ENCODE data around the gene TNFRSF18. TPM values are rescaled to one million over a fixed set of nuclear protein-coding genes. Genes with fewer than 3 reads are reported as not detected.

The TNFRSF18 gene
- polyA plus RNA-seq, 1 donor (not counting 4 experiments of a cell fraction or from before 2014, with no cell fraction given), result 0.21 TPM

DNA sequence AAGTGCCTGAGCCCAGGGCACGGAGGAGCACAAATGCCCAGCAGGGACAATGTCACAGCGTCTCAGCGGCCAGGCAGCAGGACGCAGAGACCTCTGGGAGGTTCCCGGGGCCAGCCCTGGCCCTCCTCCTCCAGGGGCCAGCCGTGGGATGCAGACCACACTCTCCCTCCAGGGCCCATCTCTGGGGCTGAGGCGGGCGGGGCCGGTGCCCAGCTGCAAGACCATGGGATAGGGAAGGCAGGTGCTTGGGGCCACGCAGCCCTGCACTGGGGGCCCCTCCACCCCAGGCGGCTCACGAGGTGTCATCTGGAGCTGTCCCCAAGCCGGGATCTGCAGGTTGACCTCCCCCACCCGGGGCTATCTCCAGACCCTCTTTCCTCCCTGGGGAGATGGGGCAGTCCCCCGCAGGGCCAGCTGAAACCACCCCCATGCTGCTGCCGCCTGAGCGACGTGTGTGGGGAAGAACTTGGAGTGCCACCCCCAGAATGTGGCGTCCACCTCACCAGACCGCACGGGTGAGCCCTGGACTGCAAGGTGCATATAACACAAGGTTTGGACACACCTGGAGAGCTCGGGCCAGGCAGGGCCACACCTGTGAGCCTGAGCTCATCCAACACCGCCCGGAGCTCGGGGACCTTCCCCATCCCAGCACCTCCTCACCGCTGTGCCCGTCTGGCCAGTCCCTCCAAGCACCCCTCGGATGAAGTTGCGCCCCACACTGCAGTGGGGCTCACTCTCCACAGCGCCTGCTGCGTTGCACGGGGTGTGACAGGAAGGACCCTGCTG lies 36.8 kb downstream of the TNFRSF18 start:
- H3K79me2 ChIP-seq (ENCODE audit: control insufficient read depth, insufficient read depth, low read length), result peaks cover 36% of the 10 kb centered on the region
- peaks cover 0 to 7% of the 10 kb centered on the region in 2 experiments for H3K36me3 ChIP-seq (ENCODE audit: control insufficient read depth in 2 of 2, extremely low read depth in 1 of 2, insufficient read depth in 2 of 2, low read length in 2 of 2)
- FAIRE-seq (no peak), DNase-seq (ENCODE audit: low read depth, low spot score) (no peak)
- H3K4me1 ChIP-seq (ENCODE audit: control insufficient read depth, extremely low read depth, insufficient read depth, low read length), result peaks cover 11% of the 10 kb centered on the region
- no peaks in the 10 kb centered on the region for H3K9me1 ChIP-seq (ENCODE audit: control insufficient read depth, extremely low read depth, insufficient read depth, low read length)
- no peak overlapping the region for H2AFZ ChIP-seq (ENCODE audit: control insufficient read depth, low read length)
- no peaks in the 10 kb centered on the region for H3K9me3 ChIP-seq (ENCODE audit: control insufficient read depth, low read depth, low read length)
- H3K4me3 ChIP-seq (ENCODE audit: control insufficient read depth in 2 of 3, extremely low read depth in 1 of 3, insufficient read depth in 2 of 3, low read depth in 1 of 3, low read length in 3 of 3), result no peak overlapping the region
- TF ChIP-seq CTCF (optimal IDR thresholded peaks at IDR 0.05 in 1 of 3, IDR thresholded peaks at IDR 0.05 in 1 of 3, conservative IDR thresholded peaks at IDR 0.05 in 1 of 3; ENCODE audit: extremely low read depth in 1 of 3, insufficient read depth in 2 of 3, low read length in 3 of 3), result no peak
- TF ChIP-seq EZH2 (IDR thresholded peaks at IDR 0.05; ENCODE audit: low read length), result no peak
- no peak overlapping the region for H3K9ac ChIP-seq (ENCODE audit: control insufficient read depth, extremely low read depth, insufficient read depth, low read length)
- no peak overlapping the region for H3K4me2 ChIP-seq (ENCODE audit: control insufficient read depth, extremely low read depth, insufficient read depth, low read depth, low read length)
- peaks cover 7% of the 10 kb centered on the region for H4K20me1 ChIP-seq (ENCODE audit: control insufficient read depth, extremely low read depth, insufficient read depth, low read length)
- no peaks in the 10 kb centered on the region for H3K27me3 ChIP-seq (ENCODE audit: control insufficient read depth, extremely low read depth, insufficient read depth, low read length)
- no peak overlapping the region for H3K27ac ChIP-seq (ENCODE audit: control insufficient read depth, insufficient read depth, low read length)
- dilution Hi-C loops (cut with MboI; ENCODE audit: extremely low pct_ligation_motif_present, low sequenced_read_pairs), result no loop called here

DNA sequence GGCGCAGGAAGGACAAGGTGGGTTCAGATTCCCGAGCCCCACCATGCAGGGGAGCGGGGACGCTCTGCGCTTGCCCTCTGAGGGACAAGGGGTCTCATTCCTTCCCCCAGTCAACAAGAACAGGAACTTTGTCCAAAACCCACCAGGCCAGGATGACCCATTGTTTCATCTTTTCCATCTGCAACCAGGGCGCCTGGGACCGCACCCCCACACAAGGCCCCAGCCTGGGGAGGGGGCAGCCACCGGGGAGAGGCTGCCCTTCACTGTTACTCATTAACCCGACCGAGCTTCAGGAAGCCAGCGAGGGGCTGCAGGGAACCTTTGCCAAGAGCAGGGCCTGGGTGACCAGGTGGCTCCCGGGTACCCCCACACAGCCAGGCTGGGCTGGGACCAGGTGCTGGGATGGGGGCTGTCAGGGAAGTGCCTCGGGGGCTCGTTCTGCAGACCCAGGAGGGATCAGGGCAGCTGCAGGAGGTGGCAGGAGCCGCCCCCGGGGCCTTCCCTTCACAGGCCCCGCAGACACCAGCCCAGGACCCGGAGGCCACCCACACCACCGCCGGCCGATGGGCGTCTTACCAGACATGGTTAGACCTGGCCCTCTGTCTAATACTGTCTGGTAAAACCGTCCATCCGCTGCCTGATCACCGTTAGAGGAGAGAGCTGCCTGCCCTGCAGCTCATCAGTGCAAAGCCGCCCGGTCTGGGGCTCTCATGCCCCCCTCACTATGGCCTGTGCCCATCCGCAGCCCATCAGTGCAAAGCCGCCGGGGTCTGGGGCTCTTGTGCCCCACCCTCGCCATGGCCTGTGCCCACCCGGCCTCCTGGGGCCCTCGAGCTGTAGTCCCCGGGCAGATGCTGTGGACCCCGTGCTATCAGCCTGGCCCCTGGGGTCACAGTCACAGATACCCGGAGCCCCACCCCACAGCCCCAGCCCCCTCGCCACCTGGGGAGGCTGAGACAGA lies 37.7 kb downstream of the TNFRSF18 start:
- Histone ChIP-seq H3K9me3 (ENCODE audit: control insufficient read depth, low read depth, low read length) (no peaks in the 10 kb centered on the region), H3K9me1 (ENCODE audit: control insufficient read depth, extremely low read depth, insufficient read depth, low read length) (no peaks in the 10 kb centered on the region), H3K9ac (ENCODE audit: control insufficient read depth, extremely low read depth, insufficient read depth, low read length) (no peak overlapping the region), H3K36me3 (ENCODE audit: control insufficient read depth in 2 of 2, extremely low read depth in 1 of 2, insufficient read depth in 2 of 2, low read length in 2 of 2) (peaks cover 0 to 7% of the 10 kb centered on the region in 2 experiments), H3K4me3 (ENCODE audit: control insufficient read depth in 2 of 3, extremely low read depth in 1 of 3, insufficient read depth in 2 of 3, low read depth in 1 of 3, low read length in 3 of 3) (no peak overlapping the region), H3K4me2 (ENCODE audit: control insufficient read depth, extremely low read depth, insufficient read depth, low read depth, low read length) (no peak overlapping the region), H3K79me2 (ENCODE audit: control insufficient read depth, insufficient read depth, low read length) (peaks cover 45% of the 10 kb centered on the region), H4K20me1 (ENCODE audit: control insufficient read depth, extremely low read depth, insufficient read depth, low read length) (peaks cover 7% of the 10 kb centered on the region), H3K27ac (ENCODE audit: control insufficient read depth, insufficient read depth, low read length) (no peak overlapping the region), H2AFZ (ENCODE audit: control insufficient read depth, low read length) (no peak overlapping the region), H3K4me1 (ENCODE audit: control insufficient read depth, extremely low read depth, insufficient read depth, low read length) (peaks cover 11% of the 10 kb centered on the region), H3K27me3 (ENCODE audit: control insufficient read depth, extremely low read depth, insufficient read depth, low read length) (no peaks in the 10 kb centered on the region)
- no peak for DNase-seq (ENCODE audit: low read depth, low spot score)
- TF ChIP-seq CTCF (optimal IDR thresholded peaks at IDR 0.05 in 1 of 3, IDR thresholded peaks at IDR 0.05 in 1 of 3, conservative IDR thresholded peaks at IDR 0.05 in 1 of 3; ENCODE audit: extremely low read depth in 1 of 3, insufficient read depth in 2 of 3, low read length in 3 of 3), result no peak
- TF ChIP-seq EZH2 (IDR thresholded peaks at IDR 0.05; ENCODE audit: low read length), result no peak
- no peak for FAIRE-seq
- dilution Hi-C loops (cut with MboI; ENCODE audit: extremely low pct_ligation_motif_present, low sequenced_read_pairs), result no loop called here

All from keratinocyte (primary cell).